Measurements from ENCODE around the gene ACY1. TPM values are rescaled to one million over a fixed set of nuclear protein-coding genes. Genes with fewer than 3 reads are reported as not detected.

ACY1 gene
- total and polyA plus RNA-seq, 2 of the 13 experiments (the other 11 are each of a cell fraction or from before 2014, with no cell fraction given): 113 to 162 TPM

- TF ChIP-seq ESRRA (CRISPR knock-in tag; IDR thresholded peaks at IDR 0.05; ENCODE audit: low read depth) (0 out of 2 replicates have a peak, but pooled peaks have one; percentile 34), SOX13 (IDR thresholded peaks at IDR 0.05) (no peak), SOX13 (CRISPR knock-in tag; conservative IDR thresholded peaks at IDR 0.05 in 1 of 2, IDR thresholded peaks at IDR 0.05 in 1 of 2) (peak in 1 of 2 experiments; percentile 31; a peak in 1 of 4 replicates), ZNF777 (CRISPR knock-in tag; IDR thresholded peaks at IDR 0.05) (no peak), NFKBIZ (CRISPR knock-in tag; IDR thresholded peaks at IDR 0.05) (0 out of 2 replicates have a peak, but pooled peaks have one; percentile 38), PATZ1 (CRISPR knock-in tag; IDR thresholded peaks at IDR 0.05) (peak; percentile 80), PHF21A (CRISPR knock-in tag; IDR thresholded peaks at IDR 0.05) (peak; percentile 37; the same call in 1 of the 2 replicates), TEAD3 (CRISPR knock-in tag; optimal IDR thresholded peaks at IDR 0.05; ENCODE audit: borderline replicate concordance) (peak; percentile 43), SETDB1 (CRISPR knock-in tag; IDR thresholded peaks at IDR 0.05; ENCODE audit: borderline replicate concordance) (no peak), ZBTB7B (CRISPR knock-in tag; IDR thresholded peaks at IDR 0.05) (peak; percentile 99), ZNF687 (CRISPR knock-in tag; IDR thresholded peaks at IDR 0.05) (peak; percentile 69), ZNF782 (CRISPR knock-in tag; IDR thresholded peaks at IDR 0.05; ENCODE audit: borderline replicate concordance) (peak; percentile 33; the same call in 1 of the 2 replicates), ARID5B (CRISPR knock-in tag; IDR thresholded peaks at IDR 0.05) (0 out of 2 replicates have a peak, but pooled peaks have one; percentile 42), GMEB1 (CRISPR knock-in tag; IDR thresholded peaks at IDR 0.05; ENCODE audit: borderline replicate concordance) (no peak), SP1 (IDR thresholded peaks at IDR 0.05) (no peak), SP1 (CRISPR knock-in tag; IDR thresholded peaks at IDR 0.05) (0 out of 2 replicates have a peak, but pooled peaks have one; percentile 46), HDAC6 (IDR thresholded peaks at IDR 0.05; ENCODE audit: low read depth, low read length) (no peak), FOSL2 (CRISPR knock-in tag; IDR thresholded peaks at IDR 0.05) (peak; percentile 57)
Measured at GRCh38 chr3:52001443-52001974, 18.2 kb downstream of the ACY1 start (continued).

Measured in HepG2 (cell line).